Measurements from ENCODE around the gene ULK2.
A peak's percentile ranks its signal among the peaks of the same experiment; 100 is the strongest.

The ULK2 gene

DNA sequence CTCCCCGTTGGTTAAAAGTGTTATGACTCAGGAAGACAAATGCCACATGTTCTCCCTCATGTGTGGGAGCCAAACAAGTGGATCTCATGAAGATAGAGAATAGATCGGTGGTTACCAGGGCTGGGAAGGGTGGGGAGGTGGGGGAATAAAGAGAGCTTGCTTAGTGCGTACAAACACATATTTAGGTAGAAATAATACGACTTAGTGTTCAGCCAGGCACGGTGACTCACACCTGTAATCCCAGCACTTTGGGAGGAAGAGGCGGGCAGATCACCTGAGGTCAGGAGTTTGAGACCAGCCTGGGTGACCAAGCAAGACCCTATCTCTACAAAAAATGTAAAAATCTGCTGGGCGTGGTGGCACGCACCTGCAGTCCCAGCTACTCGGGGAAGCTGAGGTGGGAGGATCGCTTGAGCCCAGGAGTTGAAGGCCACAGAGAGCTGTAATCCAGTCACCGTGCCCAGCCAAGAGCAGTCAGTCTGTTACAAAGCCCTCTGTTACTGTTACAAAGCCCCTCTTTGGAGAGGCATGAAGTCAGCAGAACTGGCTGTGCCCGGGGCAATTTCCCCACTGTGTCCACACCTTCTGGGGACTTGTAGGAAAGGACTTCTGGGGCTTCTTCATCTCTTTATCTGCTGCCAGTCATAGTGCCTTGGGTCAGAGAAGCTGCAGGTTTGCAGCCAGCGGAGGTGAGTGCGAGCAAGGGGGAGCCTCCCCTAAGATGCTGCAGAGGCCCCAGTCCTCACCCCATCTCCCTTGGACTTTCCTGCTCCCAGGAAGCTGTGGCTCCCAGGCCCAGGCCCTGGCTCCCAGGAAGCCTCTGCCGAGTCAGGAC is 115.3 kb downstream of the ULK2 start:
- TF ChIP-seq, protein P1, sequence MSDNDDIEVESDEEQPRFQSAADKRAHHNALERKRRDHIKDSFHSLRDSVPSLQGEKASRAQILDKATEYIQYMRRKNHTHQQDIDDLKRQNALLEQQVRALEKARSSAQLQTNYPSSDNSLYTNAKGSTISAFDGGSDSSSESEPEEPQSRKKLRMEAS (IDR thresholded peaks at IDR 0.05), result 0 out of 2 replicates have a peak, but pooled peaks have one; percentile 15
- TF ChIP-seq, protein P2, sequence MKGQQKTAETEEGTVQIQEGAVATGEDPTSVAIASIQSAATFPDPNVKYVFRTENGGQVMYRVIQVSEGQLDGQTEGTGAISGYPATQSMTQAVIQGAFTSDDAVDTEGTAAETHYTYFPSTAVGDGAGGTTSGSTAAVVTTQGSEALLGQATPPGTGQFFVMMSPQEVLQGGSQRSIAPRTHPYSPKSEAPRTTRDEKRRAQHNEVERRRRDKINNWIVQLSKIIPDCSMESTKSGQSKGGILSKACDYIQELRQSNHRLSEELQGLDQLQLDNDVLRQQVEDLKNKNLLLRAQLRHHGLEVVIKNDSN (IDR thresholded peaks at IDR 0.05), result no peak
- TF ChIP-seq, protein P3, sequence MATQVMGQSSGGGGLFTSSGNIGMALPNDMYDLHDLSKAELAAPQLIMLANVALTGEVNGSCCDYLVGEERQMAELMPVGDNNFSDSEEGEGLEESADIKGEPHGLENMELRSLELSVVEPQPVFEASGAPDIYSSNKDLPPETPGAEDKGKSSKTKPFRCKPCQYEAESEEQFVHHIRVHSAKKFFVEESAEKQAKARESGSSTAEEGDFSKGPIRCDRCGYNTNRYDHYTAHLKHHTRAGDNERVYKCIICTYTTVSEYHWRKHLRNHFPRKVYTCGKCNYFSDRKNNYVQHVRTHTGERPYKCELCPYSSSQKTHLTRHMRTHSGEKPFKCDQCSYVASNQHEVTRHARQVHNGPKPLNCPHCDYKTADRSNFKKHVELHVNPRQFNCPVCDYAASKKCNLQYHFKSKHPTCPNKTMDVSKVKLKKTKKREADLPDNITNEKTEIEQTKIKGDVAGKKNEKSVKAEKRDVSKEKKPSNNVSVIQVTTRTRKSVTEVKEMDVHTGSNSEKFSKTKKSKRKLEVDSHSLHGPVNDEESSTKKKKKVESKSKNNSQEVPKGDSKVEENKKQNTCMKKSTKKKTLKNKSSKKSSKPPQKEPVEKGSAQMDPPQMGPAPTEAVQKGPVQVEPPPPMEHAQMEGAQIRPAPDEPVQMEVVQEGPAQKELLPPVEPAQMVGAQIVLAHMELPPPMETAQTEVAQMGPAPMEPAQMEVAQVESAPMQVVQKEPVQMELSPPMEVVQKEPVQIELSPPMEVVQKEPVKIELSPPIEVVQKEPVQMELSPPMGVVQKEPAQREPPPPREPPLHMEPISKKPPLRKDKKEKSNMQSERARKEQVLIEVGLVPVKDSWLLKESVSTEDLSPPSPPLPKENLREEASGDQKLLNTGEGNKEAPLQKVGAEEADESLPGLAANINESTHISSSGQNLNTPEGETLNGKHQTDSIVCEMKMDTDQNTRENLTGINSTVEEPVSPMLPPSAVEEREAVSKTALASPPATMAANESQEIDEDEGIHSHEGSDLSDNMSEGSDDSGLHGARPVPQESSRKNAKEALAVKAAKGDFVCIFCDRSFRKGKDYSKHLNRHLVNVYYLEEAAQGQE (IDR thresholded peaks at IDR 0.05; ENCODE audit: low read depth), result no peak
- no peak for TF ChIP-seq EGR1 (IDR thresholded peaks at IDR 0.05)
- no peak for TF ChIP-seq TAF1 (IDR thresholded peaks at IDR 0.05; ENCODE audit: low read depth)
- TF ChIP-seq TEAD4 (IDR thresholded peaks at IDR 0.05), result no peak; the same call in 1 of the 2 replicates
- peak; percentile 45; the same call in 1 of the 2 replicates for TF ChIP-seq NFIC (IDR thresholded peaks at IDR 0.05)
- TF ChIP-seq FOXM1 (IDR thresholded peaks at IDR 0.05; ENCODE audit: borderline replicate concordance, low read depth), result peak; percentile 66; the same call in 1 of the 2 replicates
- TF ChIP-seq CEBPB (IDR thresholded peaks at IDR 0.05), result no peak
- TF ChIP-seq TCF12 (IDR thresholded peaks at IDR 0.05; ENCODE audit: low read depth), result peak; percentile 82
- no peak for TF ChIP-seq CREB1 (IDR thresholded peaks at IDR 0.05; ENCODE audit: low read depth)
- no peak for TF ChIP-seq YY1 (IDR thresholded peaks at IDR 0.05; ENCODE audit: low read depth)
- TF ChIP-seq ZBTB7A (IDR thresholded peaks at IDR 0.05; ENCODE audit: low read depth), result no peak
- TF ChIP-seq EP300 (IDR thresholded peaks at IDR 0.05; ENCODE audit: borderline replicate concordance), result peak; percentile 83
- TF ChIP-seq RAD21 (IDR thresholded peaks at IDR 0.05; ENCODE audit: low read depth), result no peak

DNA sequence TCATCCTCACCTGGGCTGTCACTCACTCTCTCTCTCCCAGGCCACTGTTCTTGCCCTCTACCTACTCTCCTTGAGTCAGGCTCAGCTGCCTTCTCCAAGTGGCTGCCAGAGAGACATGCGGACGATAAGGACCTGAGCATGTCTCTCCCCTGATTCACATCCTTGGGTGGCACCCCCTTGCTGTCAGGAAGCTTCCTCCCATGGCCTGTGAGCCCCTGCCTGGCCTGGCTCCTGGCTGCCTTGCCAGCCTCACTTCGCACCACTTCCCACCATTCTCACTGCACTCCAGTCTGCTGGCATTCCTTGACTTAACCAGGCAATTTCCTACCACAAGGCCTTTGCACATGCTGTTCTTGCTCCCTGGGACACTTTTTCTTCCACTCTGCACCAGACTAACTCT is 116.9 kb downstream of the ULK2 start:
- no peak for TF ChIP-seq RAD21 (IDR thresholded peaks at IDR 0.05; ENCODE audit: low read depth)
- TF ChIP-seq, protein P1 (IDR thresholded peaks at IDR 0.05), result 0 out of 2 replicates have a peak, but pooled peaks have one; percentile 11

DNA sequence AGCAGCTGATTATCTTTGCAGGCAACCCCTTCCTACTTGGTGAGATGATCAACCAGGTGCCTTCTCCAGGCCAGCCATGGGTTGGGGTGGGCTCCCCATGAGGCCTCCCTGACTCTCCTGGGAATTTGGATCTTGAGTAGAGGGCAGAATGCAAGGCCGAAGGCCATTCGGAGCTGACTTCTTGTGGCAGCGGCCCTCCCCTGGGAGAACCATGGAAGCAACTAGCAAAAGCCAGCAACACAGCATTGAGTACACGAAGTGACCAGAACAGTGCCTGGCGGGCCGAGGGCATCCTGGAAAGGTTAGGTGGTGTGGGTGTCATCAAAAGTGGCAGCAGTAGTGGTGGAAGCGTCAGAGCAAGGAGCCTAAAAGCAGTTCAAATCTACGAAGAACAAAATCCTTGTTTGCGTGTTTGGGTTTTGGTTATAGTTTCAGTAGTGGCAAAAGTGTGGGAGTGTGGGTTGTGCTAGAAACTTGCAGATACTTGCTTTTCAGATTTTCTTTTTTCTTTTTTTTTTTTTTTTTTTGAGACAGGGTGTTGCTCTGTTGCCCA is 117.6 kb downstream of the ULK2 start:
- TF ChIP-seq, protein P1 (IDR thresholded peaks at IDR 0.05), result no peak
- TF ChIP-seq, protein P3 (IDR thresholded peaks at IDR 0.05; ENCODE audit: low read depth), result no peak
- no peak for TF ChIP-seq TAF1 (IDR thresholded peaks at IDR 0.05; ENCODE audit: low read depth)
- no peak for TF ChIP-seq RAD21 (IDR thresholded peaks at IDR 0.05; ENCODE audit: low read depth)
- TF ChIP-seq, protein P2 (IDR thresholded peaks at IDR 0.05), result no peak
- TF ChIP-seq TCF12 (IDR thresholded peaks at IDR 0.05; ENCODE audit: low read depth), result no peak
- no peak for TF ChIP-seq CREB1 (IDR thresholded peaks at IDR 0.05; ENCODE audit: low read depth)
- TF ChIP-seq ZBTB7A (IDR thresholded peaks at IDR 0.05; ENCODE audit: low read depth), result no peak
- no peak for TF ChIP-seq EP300 (IDR thresholded peaks at IDR 0.05; ENCODE audit: borderline replicate concordance)
- no peak for TF ChIP-seq FOXM1 (IDR thresholded peaks at IDR 0.05; ENCODE audit: borderline replicate concordance, low read depth)
- TF ChIP-seq CEBPB (IDR thresholded peaks at IDR 0.05), result no peak
- TF ChIP-seq NFIC (IDR thresholded peaks at IDR 0.05), result no peak
- no peak for TF ChIP-seq TEAD4 (IDR thresholded peaks at IDR 0.05)
- no peak for TF ChIP-seq EGR1 (IDR thresholded peaks at IDR 0.05)
- no peak for TF ChIP-seq YY1 (IDR thresholded peaks at IDR 0.05; ENCODE audit: low read depth)

DNA sequence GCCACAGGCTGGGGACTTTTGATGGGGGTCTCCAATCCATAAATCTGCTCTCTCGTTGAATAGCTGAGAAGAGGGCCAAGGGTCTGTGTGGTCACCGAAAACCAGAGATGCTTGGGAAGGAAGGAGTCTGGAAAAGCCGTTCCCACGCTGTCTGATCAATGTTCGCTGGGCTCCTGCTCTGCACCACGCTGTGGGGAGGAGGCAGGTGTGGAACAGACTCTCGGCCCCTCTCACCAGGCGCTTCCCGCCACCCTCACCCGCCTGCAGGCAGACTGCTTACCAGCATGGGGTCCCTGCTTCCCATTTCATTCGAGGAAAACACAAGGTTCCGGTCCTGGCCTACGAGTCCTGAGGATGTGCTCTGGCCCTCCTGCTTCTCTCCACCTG is 118.9 kb downstream of the ULK2 start:
- TF ChIP-seq RAD21 (IDR thresholded peaks at IDR 0.05; ENCODE audit: low read depth) (no peak), EP300 (IDR thresholded peaks at IDR 0.05; ENCODE audit: borderline replicate concordance) (peak; percentile 60; the same call in 1 of the 2 replicates), NFIC (IDR thresholded peaks at IDR 0.05) (no peak), EGR1 (IDR thresholded peaks at IDR 0.05) (no peak), FOXM1 (IDR thresholded peaks at IDR 0.05; ENCODE audit: borderline replicate concordance, low read depth) (no peak), YY1 (IDR thresholded peaks at IDR 0.05; ENCODE audit: low read depth) (no peak), TCF12 (IDR thresholded peaks at IDR 0.05; ENCODE audit: low read depth) (no peak; the same call in none of the 2 replicates)
- TF ChIP-seq, protein P3 (IDR thresholded peaks at IDR 0.05; ENCODE audit: low read depth), result no peak
- TF ChIP-seq, protein P2 (IDR thresholded peaks at IDR 0.05), result no peak
- TF ChIP-seq, protein P1 (IDR thresholded peaks at IDR 0.05), result peak; percentile 47; the same call in 1 of the 2 replicates

Data from Ishikawa (cell line).